GM12864 (cell line): ENCODE measurements around the gene EYS.

ENCODE experiments used
- DNase-seq: peaks from one replicate; pipeline ENCODE4 v3.0.0-alpha.2; 2011; ENCODE audit warnings: low read depth
- H3K4me3 ChIP-seq: 2 replicates; pipeline ENCODE4 v1.5.1; 2011; ENCODE audit warnings: mild to moderate bottlenecking, low read depth, low read length, control low read depth
- CTCF ChIP-seq: IDR thresholded peaks from 2 replicates; pipeline ENCODE4 v1.5.1; 2011; ENCODE audit warnings: low read depth, mild to moderate bottlenecking, moderate library complexity, low read length, control low read depth, inconsistent platforms; ENCODE audit errors: missing control alignments

The EYS gene

GRCh38 chr6:64145658-64146057 lies 1561.4 kb downstream of the EYS start:
- no peak for DNase-seq
- no peak for TF ChIP-seq CTCF
- H3K4me3 ChIP-seq = no peak overlapping the region

DNA sequence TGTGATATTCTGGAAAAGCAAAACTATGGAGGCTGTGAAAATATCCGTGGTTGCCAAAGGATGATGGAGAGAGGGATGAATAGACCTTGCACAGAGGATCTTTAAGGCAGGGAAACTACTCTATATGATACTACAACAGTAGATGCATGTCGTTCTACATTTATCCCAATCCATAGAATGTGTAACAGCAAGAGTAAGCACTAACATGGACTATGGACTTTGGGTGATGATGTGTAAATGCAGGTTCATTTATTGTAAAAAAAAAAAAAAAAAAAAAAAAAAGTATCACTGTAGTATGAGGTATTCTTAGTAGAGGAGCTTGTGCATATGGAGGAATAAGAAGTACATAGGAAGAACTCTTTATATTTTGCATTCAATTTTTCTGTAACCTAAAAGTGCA lies 1563.9 kb downstream of the EYS start:
- DNase-seq = no peak
- no peak for TF ChIP-seq CTCF
- no peak overlapping the region for H3K4me3 ChIP-seq

DNA sequence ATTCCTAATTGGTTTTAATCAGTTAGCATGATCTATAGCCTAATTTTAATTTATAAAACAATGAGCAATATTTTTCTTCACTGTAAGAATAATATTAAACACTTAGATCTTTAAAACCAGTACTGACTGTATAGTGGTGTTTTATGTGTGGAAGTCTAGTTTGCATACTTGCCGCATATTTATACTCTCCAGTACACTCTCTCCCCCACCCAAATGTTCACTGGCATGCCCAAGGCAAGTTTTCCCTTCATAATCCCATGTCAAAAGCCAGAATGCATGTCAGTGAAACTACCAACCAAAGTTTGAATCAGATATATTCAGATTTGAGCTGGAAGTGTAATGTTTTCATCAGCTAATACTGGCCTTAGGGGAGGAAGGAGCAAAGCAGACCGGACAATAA lies 1565.3 kb downstream of the EYS start:
- H3K4me3 ChIP-seq = no peak overlapping the region

GRCh38 chr6:64128301-64129024 lies 1578.6 kb downstream of the EYS start:
- DNase-seq = no peak
- TF ChIP-seq CTCF = no peak
- H3K4me3 ChIP-seq = no peak overlapping the region

More for the DNA sequence above, 1565.3 kb downstream of the EYS start:
- no peak for DNase-seq
- TF ChIP-seq CTCF = no peak

DNA sequence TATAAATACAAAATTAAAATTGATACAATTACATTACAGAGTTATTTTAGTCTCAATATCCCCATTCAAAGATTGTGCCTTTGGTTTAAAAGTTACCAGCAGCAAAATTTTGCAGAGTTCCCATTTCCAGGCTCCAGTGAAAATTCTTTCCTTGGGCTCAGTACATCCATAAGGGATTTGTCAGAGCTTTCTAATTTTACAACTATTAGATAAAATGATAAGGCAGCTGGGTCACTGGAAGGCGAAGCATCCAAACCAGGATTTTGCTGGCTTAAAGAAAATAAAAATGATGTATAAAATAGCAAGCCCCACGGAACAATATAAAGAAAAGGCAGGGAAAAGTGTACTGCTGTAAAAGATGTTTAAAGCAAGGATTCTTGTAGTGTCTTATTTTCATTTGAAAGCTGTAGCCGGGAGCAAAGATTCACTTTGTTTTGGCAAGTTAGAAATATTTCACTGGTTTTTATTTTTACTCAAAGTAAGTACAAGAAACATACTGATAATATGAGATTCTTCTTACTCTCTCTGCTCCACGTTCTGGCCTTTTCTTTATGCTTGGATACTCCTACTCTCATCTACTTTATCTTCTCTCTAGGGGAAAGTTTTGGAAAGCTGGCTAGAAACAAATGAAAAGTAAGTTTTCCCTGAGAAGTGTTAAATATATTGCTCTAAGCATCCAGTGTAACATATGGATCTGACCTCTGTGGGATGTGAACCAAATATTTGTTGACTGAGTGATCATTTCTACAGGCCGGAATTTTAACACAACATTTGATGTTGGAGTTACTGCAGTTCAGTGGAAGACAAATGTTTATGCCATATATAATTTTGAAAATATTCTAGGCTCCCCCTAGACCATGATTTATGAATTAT lies 1583.0 kb downstream of the EYS start:
- no peak for TF ChIP-seq CTCF
- DNase-seq = no peak
- no peak overlapping the region for H3K4me3 ChIP-seq

DNA sequence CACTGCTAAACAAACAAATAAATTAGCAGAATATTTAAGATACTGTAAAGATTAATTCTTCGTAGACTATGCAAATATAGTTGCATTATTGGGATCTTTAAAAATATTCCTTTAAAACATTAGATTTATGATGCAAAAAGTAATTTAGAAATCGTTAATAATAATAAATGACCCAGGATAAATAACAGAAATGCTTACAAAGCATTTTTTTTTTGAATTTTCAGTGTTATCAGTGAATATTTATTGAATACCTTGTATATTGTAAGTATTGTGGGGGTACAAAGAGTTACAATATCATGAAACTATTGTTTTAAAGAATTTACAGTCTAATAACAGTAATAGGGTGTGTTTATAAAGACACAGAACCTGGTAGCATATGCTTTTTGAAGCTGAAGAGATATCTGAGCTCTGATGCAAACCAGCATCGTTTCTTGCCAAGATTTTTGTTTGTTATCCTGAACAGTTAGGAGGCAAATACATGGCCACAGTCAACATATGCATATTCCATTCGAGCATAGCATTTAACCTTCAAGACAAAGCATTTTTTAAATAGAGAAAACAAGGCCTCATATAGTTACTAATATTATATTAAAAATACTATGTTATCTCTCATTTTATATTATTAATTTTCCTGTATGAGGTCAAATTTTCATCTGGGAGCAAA lies 1584.2 kb downstream of the EYS start:
- H3K4me3 ChIP-seq = no peak overlapping the region
- DNase-seq = no peak
- no peak for TF ChIP-seq CTCF
